H1 (cell line): ENCODE data around the gene CPLANE1.

Experiments
- ATF3 ChIP-seq: IDR thresholded peaks from 2 replicates; pipeline ENCODE4 v1.6.1; 2011; ENCODE audit warnings: low read depth, mild to moderate bottlenecking, low read length; ENCODE audit not compliant: insufficient read depth
- BACH1 ChIP-seq: IDR thresholded peaks from 2 replicates; pipeline ENCODE4 v1.6.1; 2012; ENCODE audit warnings: low read length, improper control_type of control experiment
- BCL11A ChIP-seq, 2 experiments: IDR thresholded peaks; one replicate each; pipeline ENCODE4 v1.6.1; 2011; ENCODE audit warnings: low read depth in 2 of 2, low read length in 2 of 2, mild to moderate bottlenecking in 2 of 2
- CREB1 ChIP-seq: IDR thresholded peaks from 2 replicates; pipeline ENCODE4 v1.6.1; 2012; ENCODE audit warnings: inconsistent platforms
- CTCF ChIP-seq, 3 experiments: IDR thresholded peaks; 1 replicate in 2 of 3; 2 replicates in 1 of 3; pipeline versions ENCODE4 v1.5.1 to v1.6.1; 2011; ENCODE audit warnings: low read length in 3 of 3, mild to moderate bottlenecking in 3 of 3, inconsistent platforms in 2 of 3, low read depth in 1 of 3, moderate library complexity in 1 of 3; ENCODE audit not compliant: insufficient read depth in 1 of 3; ENCODE audit errors: control extremely low read depth in 1 of 3
- EP300 ChIP-seq, 2 experiments: IDR thresholded peaks; 1 replicate in 1 of 2; 2 replicates in 1 of 2; pipeline ENCODE4 v1.6.1; 2011 to 2012; ENCODE audit warnings: low read depth in 2 of 2, low read length in 2 of 2, mild to moderate bottlenecking in 2 of 2, borderline replicate concordance in 1 of 2, inconsistent platforms in 1 of 2, moderate library complexity in 1 of 2
- EZH2 ChIP-seq: fragments of 200-600 bp; sonication (generic); IDR thresholded peaks from 2 replicates; pipeline ENCODE4 v1.7.1; 2012; ENCODE audit warnings: low read depth, mild to moderate bottlenecking, moderate library complexity, low read length, inconsistent platforms; ENCODE audit not compliant: severe bottlenecking
- MAX ChIP-seq: IDR thresholded peaks from 2 replicates; pipeline ENCODE4 v1.6.1; 2012; ENCODE audit warnings: inconsistent platforms
- NRF1 ChIP-seq: IDR thresholded peaks from 2 replicates; pipeline ENCODE4 v1.6.1; 2011; ENCODE audit warnings: mild to moderate bottlenecking, low read depth, low read length, improper control_type of control experiment
- POLR2A ChIP-seq, 2 experiments: IDR thresholded peaks; 1 replicate in 1 of 2; 2 replicates in 1 of 2; pipeline ENCODE4 v1.6.1; 2011; ENCODE audit warnings: low read depth in 2 of 2, low read length in 2 of 2, mild to moderate bottlenecking in 2 of 2; ENCODE audit errors: control extremely low read depth in 1 of 2
- POLR2AphosphoS5 ChIP-seq: IDR thresholded peaks from 2 replicates; pipeline ENCODE4 v1.6.1; 2011; ENCODE audit warnings: low read depth, low read length
- SIX5 ChIP-seq: IDR thresholded peaks from 2 replicates; pipeline ENCODE4 v1.6.1; 2011; ENCODE audit warnings: mild to moderate bottlenecking, low read depth, low read length
- SUZ12 ChIP-seq: fragments of 200-600 bp; sonication (generic); IDR thresholded peaks from 2 replicates; pipeline ENCODE4 v1.6.1; 2012; ENCODE audit warnings: mild to moderate bottlenecking, inconsistent platforms, low read length, moderate library complexity, mixed read lengths

DNA sequence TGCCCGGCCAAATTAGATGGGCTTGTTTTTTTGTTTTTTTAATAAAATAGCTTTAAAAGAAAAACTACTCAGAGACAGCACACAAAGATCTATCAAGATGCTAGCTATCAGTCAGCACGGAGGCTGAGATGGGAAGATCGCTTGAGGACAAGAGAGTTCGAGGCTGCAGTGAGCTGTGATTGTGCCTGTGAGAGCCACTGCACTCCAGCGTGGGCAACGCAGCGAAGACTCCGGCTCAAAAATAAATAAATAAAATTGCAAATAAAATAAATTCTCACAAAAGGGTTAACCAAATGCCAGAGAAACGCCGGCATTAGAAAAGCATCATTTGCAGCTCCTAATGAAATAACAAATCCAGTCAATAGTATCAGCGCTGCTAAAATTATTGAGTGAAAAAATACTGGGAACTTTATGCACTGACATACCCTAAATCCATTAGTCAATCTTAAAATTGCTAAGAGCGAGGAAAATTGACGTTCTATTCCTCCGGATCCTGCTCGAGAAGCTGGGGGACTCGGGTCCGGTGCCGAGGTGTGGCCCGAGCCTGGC, 681 bp downstream of the CPLANE1 start:
- TF ChIP-seq NRF1 (no peak), MAX (no peak), EZH2 (no peak), CREB1 (no peak), POLR2AphosphoS5 (no peak), POLR2A (IDR thresholded peaks at IDR 0.05; ENCODE audit: control extremely low read depth in 1 of 2, low read depth in 2 of 2, low read length in 2 of 2) (no peak), CTCF (IDR thresholded peaks at IDR 0.05; ENCODE audit: control extremely low read depth in 1 of 3, insufficient read depth in 1 of 3, low read depth in 1 of 3, low read length in 3 of 3) (no peak), SIX5 (no peak), ATF3 (no peak), SUZ12 (no peak), EP300 (IDR thresholded peaks at IDR 0.05; ENCODE audit: borderline replicate concordance in 1 of 2, low read depth in 2 of 2, low read length in 2 of 2) (no peak), BACH1 (no peak), BCL11A (IDR thresholded peaks at IDR 0.05; ENCODE audit: low read depth in 2 of 2, low read length in 2 of 2) (no peak)
